Neural cell (in vitro differentiated cells): Measurements from ENCODE around the gene KBTBD13. TPM values are rescaled to one million over a fixed set of nuclear protein-coding genes. Genes with fewer than 3 reads are reported as not detected.

Experiments used
- H2AFZ ChIP-seq: fragments of 200-600, 300-800 bp; sonication (generic), shearing (Covaris generic); 2 replicates; pipeline ENCODE4 v1.6.0; 2014; ENCODE audit warnings: low read depth, mild to moderate bottlenecking, antibody characterized with exemption, low read length, moderate library complexity
- H3F3A ChIP-seq: fragments of 200-600 bp; shearing (Covaris generic); 2 replicates; pipeline ENCODE4 v1.6.1; 2016; ENCODE audit warnings: mild to moderate bottlenecking, moderate library complexity, mixed read lengths, antibody characterized with exemption, low read length; ENCODE audit not compliant: insufficient read depth, poor library complexity, severe bottlenecking
- H3K27ac ChIP-seq: fragments of 200-600, 300-800 bp; sonication (generic), shearing (Covaris generic); 2 replicates; pipeline ENCODE4 v1.5.1; 2014; ENCODE audit warnings: mild to moderate bottlenecking, low read length, moderate library complexity
- H3K27me3 ChIP-seq: fragments of 300-800, 200-600 bp; sonication (generic), shearing (Covaris generic); 2 replicates; pipeline ENCODE4 v1.6.0; 2014; ENCODE audit warnings: mild to moderate bottlenecking, low read depth, low read length, moderate library complexity; ENCODE audit not compliant: insufficient read depth
- H3K36me3 ChIP-seq: fragments of 300-800, 200-600 bp; sonication (generic), shearing (Covaris generic); 2 replicates; pipeline ENCODE4 v1.5.1; 2014; ENCODE audit warnings: mild to moderate bottlenecking, antibody characterized with exemption, low read length, moderate library complexity; ENCODE audit not compliant: insufficient read depth
- H3K4me2 ChIP-seq: fragments of 300-800, 200-600 bp; sonication (generic), shearing (Covaris generic); 2 replicates; pipeline ENCODE4 v1.6.0; 2014; ENCODE audit warnings: mild to moderate bottlenecking, low read length
- H3K4me3 ChIP-seq: fragments of 300-800, 200-600 bp; sonication (generic), shearing (Covaris generic); 2 replicates; pipeline ENCODE4 v1.5.1; 2014; ENCODE audit warnings: mild to moderate bottlenecking, low read length, moderate library complexity
- H3K79me2 ChIP-seq: fragments of 200-600 bp; shearing (Covaris generic); replicated peaks from 2 replicates; pipeline ENCODE4 v1.6.0; 2014; ENCODE audit warnings: mild to moderate bottlenecking, low read length, moderate library complexity; ENCODE audit not compliant: insufficient read depth
- H3K9ac ChIP-seq: fragments of 300-800, 200-600 bp; sonication (generic), shearing (Covaris generic); 2 replicates; pipeline ENCODE4 v1.6.1; 2016; ENCODE audit warnings: mild to moderate bottlenecking, low read length, mixed read lengths
- H3K9me2 ChIP-seq: fragments of 200-600 bp; shearing (Covaris generic); 2 replicates; pipeline ENCODE4 v1.6.1; 2016; ENCODE audit warnings: mild to moderate bottlenecking, low read length, mixed read lengths; ENCODE audit not compliant: insufficient read depth
- H3K9me3 ChIP-seq: fragments of 200-600, 300-800 bp; sonication (generic), shearing (Covaris generic); 2 replicates; pipeline ENCODE4 v1.6.1; 2016; ENCODE audit warnings: mild to moderate bottlenecking, mixed run types, low read length, moderate library complexity, mixed read lengths
- H4K20me1 ChIP-seq: fragments of 200-600 bp; shearing (Covaris generic); 2 replicates; pipeline ENCODE4 v1.6.1; 2016; ENCODE audit warnings: mild to moderate bottlenecking, mixed run types; ENCODE audit not compliant: insufficient read depth
- EP300 ChIP-seq: fragments of 450-650 bp; conservative IDR thresholded peaks from 2 replicates; pipeline ENCODE4 v1.6.1; 2014; ENCODE audit warnings: antibody characterized with exemption, mild to moderate bottlenecking, moderate library complexity; ENCODE audit not compliant: poor library complexity, severe bottlenecking
- EZH2 ChIP-seq: fragments of 200-600, 300-800 bp; shearing (Covaris generic), sonication (generic); IDR thresholded peaks from 2 replicates; pipeline ENCODE4 v1.6.1; 2014; ENCODE audit warnings: antibody characterized with exemption, low read length, borderline replicate concordance, mild to moderate bottlenecking; ENCODE audit not compliant: insufficient read depth, poor library complexity, severe bottlenecking
- MXI1 ChIP-seq: fragments of 450-650 bp; conservative IDR thresholded peaks from 2 replicates; pipeline ENCODE4 v1.6.1; 2014; ENCODE audit warnings: antibody characterized with exemption, mild to moderate bottlenecking; ENCODE audit not compliant: poor library complexity, severe bottlenecking
- POLR2AphosphoS5 ChIP-seq: IDR thresholded peaks from 2 replicates; pipeline ENCODE4 v1.6.1; 2012
- RAD21 ChIP-seq: fragments of 450-650 bp; conservative IDR thresholded peaks from 2 replicates; pipeline ENCODE4 v1.6.1; 2014; ENCODE audit warnings: antibody characterized with exemption, mild to moderate bottlenecking, moderate library complexity
- SMC3 ChIP-seq: fragments of 450-650 bp; conservative IDR thresholded peaks from 2 replicates; pipeline ENCODE4 v1.6.1; 2014; ENCODE audit warnings: antibody characterized with exemption, mild to moderate bottlenecking, moderate library complexity; ENCODE audit not compliant: poor library complexity
- TAF1 ChIP-seq: IDR thresholded peaks from 2 replicates; pipeline ENCODE4 v1.6.1; 2012; ENCODE audit warnings: low read depth
- polyA plus RNA-seq: library from polyadenylated mRNA; depleted of rRNA; stranded (reverse); fragments of >200 nt; gene quantifications from 2 replicates; pipeline ENCODE4 v1.2.3, GENCODE V29; 2014
- TF ChIP-seq, protein P1 (sequence below): fragments of 450-650 bp; IDR thresholded peaks from 2 replicates; pipeline ENCODE4 v1.5.1; 2014; ENCODE audit warnings: antibody characterized with exemption, mild to moderate bottlenecking, moderate library complexity; ENCODE audit not compliant: poor library complexity, severe bottlenecking
- TF ChIP-seq, protein P2 (sequence below): IDR thresholded peaks from 2 replicates; pipeline ENCODE4 v1.6.1; 2012; ENCODE audit warnings: borderline replicate concordance

The KBTBD13 gene
- polyA plus RNA-seq, 1 donor from 2014 or later: not detected

DNA sequence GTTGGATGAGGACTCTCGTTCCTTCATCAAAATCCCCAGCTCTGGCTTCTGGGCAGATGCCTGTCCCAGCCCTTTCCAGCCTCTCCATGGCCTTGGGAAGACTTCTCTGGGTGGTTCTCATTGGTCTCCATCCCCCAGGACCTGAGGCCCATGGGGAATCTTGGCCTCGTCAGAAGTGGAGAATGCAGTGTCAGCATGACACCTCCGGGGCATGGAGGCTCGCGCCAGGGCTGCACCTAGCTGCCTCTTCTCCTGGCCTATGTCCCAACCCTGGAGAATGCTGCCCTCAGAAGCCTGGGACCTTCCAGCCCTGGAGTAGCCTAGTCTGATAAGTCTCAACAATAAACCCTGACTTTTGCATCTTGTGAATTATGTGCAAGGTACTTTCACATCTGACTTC, 3.0 kb downstream of the KBTBD13 start:
- no peak overlapping the region for H3K9ac ChIP-seq
- H4K20me1 ChIP-seq: no peaks in the 10 kb centered on the region
- H2AFZ ChIP-seq: no peak overlapping the region
- H3K4me3 ChIP-seq: no peak overlapping the region
- no peaks in the 10 kb centered on the region for H3K79me2 ChIP-seq
- no peaks in the 10 kb centered on the region for H3K9me3 ChIP-seq
- no peaks in the 10 kb centered on the region for H3F3A ChIP-seq
- peaks cover 6% of the 10 kb centered on the region for H3K27me3 ChIP-seq
- H3K4me2 ChIP-seq: no peak overlapping the region
- H3K27ac ChIP-seq: no peak overlapping the region
- TF ChIP-seq EP300: no peak
- no peak for TF ChIP-seq RAD21
- TF ChIP-seq, protein P1, sequence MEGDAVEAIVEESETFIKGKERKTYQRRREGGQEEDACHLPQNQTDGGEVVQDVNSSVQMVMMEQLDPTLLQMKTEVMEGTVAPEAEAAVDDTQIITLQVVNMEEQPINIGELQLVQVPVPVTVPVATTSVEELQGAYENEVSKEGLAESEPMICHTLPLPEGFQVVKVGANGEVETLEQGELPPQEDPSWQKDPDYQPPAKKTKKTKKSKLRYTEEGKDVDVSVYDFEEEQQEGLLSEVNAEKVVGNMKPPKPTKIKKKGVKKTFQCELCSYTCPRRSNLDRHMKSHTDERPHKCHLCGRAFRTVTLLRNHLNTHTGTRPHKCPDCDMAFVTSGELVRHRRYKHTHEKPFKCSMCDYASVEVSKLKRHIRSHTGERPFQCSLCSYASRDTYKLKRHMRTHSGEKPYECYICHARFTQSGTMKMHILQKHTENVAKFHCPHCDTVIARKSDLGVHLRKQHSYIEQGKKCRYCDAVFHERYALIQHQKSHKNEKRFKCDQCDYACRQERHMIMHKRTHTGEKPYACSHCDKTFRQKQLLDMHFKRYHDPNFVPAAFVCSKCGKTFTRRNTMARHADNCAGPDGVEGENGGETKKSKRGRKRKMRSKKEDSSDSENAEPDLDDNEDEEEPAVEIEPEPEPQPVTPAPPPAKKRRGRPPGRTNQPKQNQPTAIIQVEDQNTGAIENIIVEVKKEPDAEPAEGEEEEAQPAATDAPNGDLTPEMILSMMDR: no peak
- no peak for TF ChIP-seq EZH2
- TF ChIP-seq, protein P2, sequence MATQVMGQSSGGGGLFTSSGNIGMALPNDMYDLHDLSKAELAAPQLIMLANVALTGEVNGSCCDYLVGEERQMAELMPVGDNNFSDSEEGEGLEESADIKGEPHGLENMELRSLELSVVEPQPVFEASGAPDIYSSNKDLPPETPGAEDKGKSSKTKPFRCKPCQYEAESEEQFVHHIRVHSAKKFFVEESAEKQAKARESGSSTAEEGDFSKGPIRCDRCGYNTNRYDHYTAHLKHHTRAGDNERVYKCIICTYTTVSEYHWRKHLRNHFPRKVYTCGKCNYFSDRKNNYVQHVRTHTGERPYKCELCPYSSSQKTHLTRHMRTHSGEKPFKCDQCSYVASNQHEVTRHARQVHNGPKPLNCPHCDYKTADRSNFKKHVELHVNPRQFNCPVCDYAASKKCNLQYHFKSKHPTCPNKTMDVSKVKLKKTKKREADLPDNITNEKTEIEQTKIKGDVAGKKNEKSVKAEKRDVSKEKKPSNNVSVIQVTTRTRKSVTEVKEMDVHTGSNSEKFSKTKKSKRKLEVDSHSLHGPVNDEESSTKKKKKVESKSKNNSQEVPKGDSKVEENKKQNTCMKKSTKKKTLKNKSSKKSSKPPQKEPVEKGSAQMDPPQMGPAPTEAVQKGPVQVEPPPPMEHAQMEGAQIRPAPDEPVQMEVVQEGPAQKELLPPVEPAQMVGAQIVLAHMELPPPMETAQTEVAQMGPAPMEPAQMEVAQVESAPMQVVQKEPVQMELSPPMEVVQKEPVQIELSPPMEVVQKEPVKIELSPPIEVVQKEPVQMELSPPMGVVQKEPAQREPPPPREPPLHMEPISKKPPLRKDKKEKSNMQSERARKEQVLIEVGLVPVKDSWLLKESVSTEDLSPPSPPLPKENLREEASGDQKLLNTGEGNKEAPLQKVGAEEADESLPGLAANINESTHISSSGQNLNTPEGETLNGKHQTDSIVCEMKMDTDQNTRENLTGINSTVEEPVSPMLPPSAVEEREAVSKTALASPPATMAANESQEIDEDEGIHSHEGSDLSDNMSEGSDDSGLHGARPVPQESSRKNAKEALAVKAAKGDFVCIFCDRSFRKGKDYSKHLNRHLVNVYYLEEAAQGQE: no peak
- no peaks in the 10 kb centered on the region for H3K36me3 ChIP-seq
- H3K9me2 ChIP-seq: no peaks in the 10 kb centered on the region

DNA sequence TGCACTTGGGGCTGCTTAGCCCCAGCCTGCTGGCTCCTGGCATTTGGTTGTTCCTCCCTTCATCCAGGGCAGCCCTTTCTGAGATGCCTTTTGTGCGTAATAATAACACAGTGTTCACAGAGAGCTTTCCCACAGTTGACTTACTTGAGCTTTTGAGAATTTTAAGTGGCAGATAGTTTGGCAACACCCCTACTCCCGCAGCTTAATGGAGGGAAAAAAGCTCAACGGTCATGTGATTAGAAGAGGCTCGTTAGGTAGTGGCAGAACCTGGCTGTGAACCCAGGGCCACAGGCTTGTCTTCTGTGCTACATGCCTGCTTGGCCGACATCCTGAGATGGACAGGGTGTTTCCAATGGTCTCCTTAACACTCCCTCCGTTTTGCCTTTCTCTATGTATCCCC, 4.7 kb downstream of the KBTBD13 start:
- H3K27me3 ChIP-seq: peaks cover 15% of the 10 kb centered on the region
- no peak overlapping the region for H3K27ac ChIP-seq
- no peak overlapping the region for H2AFZ ChIP-seq

More for the DNA sequence above, 4.7 kb downstream of the KBTBD13 start:
- no peaks in the 10 kb centered on the region for H4K20me1 ChIP-seq
- no peaks in the 10 kb centered on the region for H3K9me2 ChIP-seq
- H3K4me3 ChIP-seq: no peak overlapping the region
- TF ChIP-seq EZH2 (no peak), TAF1 (no peak), POLR2AphosphoS5 (no peak), EP300 (no peak), SMC3 (no peak), RAD21 (no peak), MXI1 (no peak)
- TF ChIP-seq, protein P1: no peak
- TF ChIP-seq, protein P2: no peak
- no peaks in the 10 kb centered on the region for H3K9me3 ChIP-seq
- H3F3A ChIP-seq: no peaks in the 10 kb centered on the region
- no peaks in the 10 kb centered on the region for H3K36me3 ChIP-seq
- H3K4me2 ChIP-seq: no peak overlapping the region
- H3K9ac ChIP-seq: no peak overlapping the region
- H3K79me2 ChIP-seq: no peaks in the 10 kb centered on the region
